ENCODE results near the gene TCHHL1.

- TF ChIP-seq, protein P1, sequence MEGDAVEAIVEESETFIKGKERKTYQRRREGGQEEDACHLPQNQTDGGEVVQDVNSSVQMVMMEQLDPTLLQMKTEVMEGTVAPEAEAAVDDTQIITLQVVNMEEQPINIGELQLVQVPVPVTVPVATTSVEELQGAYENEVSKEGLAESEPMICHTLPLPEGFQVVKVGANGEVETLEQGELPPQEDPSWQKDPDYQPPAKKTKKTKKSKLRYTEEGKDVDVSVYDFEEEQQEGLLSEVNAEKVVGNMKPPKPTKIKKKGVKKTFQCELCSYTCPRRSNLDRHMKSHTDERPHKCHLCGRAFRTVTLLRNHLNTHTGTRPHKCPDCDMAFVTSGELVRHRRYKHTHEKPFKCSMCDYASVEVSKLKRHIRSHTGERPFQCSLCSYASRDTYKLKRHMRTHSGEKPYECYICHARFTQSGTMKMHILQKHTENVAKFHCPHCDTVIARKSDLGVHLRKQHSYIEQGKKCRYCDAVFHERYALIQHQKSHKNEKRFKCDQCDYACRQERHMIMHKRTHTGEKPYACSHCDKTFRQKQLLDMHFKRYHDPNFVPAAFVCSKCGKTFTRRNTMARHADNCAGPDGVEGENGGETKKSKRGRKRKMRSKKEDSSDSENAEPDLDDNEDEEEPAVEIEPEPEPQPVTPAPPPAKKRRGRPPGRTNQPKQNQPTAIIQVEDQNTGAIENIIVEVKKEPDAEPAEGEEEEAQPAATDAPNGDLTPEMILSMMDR (IDR thresholded peaks at IDR 0.05; ENCODE audit: low read depth, low read length), result no peak
- no peak for TF ChIP-seq EZH2phosphoT487 (IDR thresholded peaks at IDR 0.05; ENCODE audit: low read depth)
Observed at GRCh38 chr1:152112885-152113432, 24.1 kb upstream of the TCHHL1 start.
